ENCODE results near the gene AFF3. TPM values are rescaled to one million over a fixed set of nuclear protein-coding genes. Genes with fewer than 3 reads are reported as not detected.

AFF3 gene
- total RNA-seq, 2 donors from 2014 or later, result 20.8 to 22.8 TPM

DNA sequence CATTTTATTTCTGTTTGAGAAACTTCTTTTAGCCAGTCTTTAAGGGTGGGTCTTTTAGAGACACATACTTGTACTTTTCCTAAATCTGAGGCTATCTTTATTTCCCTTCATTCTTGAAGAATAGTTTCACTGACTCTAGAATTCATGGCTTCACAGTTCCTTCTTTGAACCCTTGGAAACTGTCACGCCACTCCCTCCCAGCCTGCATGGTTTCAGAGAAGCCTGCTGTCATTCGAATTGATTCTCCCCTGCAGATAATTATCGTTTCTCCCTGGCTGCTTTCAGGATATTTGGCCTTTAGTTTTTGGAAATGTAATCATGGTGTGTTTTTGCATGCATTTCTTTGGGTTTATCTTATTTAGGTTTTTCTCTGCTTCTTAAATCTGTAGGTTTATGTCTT is 580.6 kb downstream of the AFF3 start:
- intact Hi-C loops (cut with DNase I), result loop anchor here (5.0 to 10.0 kb wide), 2 partner anchors 163 to 255 kb away; no protein-coding TSS in a partner anchor
- DNase-seq, result no peak
- no peak for ATAC-seq

DNA sequence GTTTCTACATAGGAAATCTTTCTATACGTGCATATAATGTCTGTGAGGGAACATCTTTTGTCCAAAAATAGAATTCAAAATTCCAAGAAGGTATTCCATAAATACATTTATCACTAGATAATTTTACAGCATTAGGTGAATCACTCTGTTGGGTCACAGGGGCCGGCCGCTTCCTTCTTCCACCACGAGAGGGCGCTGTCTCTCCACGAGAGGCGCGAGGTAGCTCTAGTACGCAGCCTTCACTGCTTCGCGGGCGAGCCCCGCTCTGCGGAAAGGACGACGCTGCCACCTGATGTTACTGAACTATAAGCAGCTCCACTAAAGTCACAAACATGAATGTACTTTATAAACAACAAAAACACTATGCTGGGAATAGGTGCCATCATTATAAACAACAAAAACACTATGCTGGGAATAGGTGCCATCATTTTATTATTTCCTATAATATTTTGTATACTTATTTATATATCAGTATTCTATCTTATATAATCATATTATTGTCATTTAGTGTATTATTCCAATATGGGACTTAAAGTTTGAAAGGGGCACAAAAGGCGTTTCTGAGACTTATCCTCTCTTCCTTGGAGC is 583.2 kb downstream of the AFF3 start:
- intact Hi-C loops (cut with DNase I), result loop anchor here in 1 of 2 donors (2.0 to 10.0 kb wide), 3 partner anchors 256 to 703 kb away; no protein-coding TSS in a partner anchor
- peak; percentile 87 for DNase-seq
- ATAC-seq, result peak; percentile 96 to 97

DNA sequence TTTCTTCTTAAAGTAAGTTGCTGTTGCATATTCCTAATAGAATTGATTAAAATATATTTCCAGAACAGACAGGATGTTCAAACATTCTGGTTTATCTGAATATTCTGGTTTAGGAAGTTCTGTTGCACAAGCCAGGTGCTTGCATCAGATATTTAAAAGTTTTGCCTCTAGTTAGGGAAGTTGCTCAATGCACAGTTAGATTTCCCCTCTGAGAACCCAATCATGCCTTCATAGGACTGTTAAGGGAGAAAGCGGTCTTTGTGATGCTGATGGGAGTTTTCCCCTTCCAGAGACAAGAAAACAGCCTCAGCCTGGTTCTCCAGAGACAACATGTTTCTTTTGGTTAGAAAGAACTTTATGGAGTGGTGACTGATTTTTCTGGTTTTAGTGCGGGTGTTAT is 587.0 kb downstream of the AFF3 start:
- intact Hi-C loops (cut with DNase I), result loop anchor here in 1 of 2 donors (5.0 to 10.0 kb wide), 2 partner anchors 259 to 707 kb away; no protein-coding TSS in a partner anchor
- ATAC-seq (no peak), DNase-seq (no peak)

DNA sequence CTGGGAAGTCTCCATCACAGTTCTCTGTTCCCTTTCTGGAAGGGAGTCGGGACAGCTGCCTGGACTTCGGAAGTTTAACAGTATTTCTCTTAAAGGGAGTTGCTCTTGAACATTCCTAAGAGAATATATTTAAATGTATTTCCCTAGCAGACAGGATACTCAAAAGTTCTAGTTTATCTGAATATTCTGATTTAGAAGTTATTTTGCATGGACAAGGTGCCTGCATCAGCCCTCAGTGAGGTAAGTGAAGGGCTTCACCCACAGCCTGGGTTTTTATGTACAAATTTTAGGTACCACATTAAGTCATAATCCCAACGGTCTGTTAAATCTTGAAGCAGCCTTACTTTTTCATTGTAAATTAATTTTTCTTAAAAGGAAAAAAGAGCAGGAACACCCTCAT is 587.5 kb downstream of the AFF3 start:
- ATAC-seq (no peak), DNase-seq (no peak)
- intact Hi-C loops (cut with DNase I), result loop anchor here in 1 of 2 donors (5.0 to 10.0 kb wide), 2 partner anchors 260 to 707 kb away; no protein-coding TSS in a partner anchor

DNA sequence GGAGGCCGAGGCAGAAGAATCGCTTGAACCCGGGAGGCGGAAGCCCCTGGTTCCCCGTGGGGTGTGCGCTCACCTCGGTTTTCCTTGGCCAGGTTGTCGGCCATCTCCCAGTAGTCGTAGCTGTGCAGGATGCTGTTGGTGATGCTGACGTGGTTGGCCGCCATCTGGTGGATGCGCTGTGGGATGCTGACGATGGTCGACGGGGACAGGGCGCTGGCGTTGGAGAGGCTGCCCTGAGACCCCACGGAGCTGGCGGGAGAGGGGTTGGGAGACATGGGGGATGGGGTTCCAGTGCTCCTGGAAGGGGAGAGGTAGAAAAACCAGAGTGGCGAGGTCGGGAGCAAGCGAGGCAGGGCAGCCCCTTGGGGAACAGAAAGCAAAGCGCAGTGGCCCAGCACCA is 588.2 kb downstream of the AFF3 start:
- intact Hi-C loops (cut with DNase I), result loop anchor here in 1 of 2 donors (10.0 kb wide), 1 partner anchor 261 kb away; no protein-coding TSS in a partner anchor
- DNase-seq (no peak), ATAC-seq (no peak)

DNA sequence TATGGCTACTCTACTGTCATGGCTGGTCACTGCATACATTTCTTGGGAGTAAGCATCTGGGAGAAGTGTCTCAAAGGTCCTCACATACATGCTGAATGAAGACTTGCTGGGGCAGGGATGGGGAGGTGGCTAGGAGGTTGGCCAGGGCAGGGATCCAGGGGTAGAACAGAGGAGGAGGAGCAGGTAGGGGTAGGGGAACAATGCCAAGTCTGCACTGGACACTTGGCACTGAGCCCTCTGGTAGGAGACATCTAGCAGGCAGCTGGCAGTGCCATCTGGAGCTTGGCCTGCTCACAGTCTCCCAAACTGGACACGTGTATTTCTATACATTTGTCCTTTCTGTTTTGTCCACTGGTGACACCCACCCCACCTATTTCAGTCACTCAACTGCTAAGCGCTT is 589.9 kb downstream of the AFF3 start:
- ATAC-seq (peak; percentile 77 to 80), DNase-seq (no peak)
- intact Hi-C loops (cut with DNase I), result loop anchor here in 1 of 2 donors (10.0 kb wide), 1 partner anchor 262 kb away; no protein-coding TSS in a partner anchor

DNA sequence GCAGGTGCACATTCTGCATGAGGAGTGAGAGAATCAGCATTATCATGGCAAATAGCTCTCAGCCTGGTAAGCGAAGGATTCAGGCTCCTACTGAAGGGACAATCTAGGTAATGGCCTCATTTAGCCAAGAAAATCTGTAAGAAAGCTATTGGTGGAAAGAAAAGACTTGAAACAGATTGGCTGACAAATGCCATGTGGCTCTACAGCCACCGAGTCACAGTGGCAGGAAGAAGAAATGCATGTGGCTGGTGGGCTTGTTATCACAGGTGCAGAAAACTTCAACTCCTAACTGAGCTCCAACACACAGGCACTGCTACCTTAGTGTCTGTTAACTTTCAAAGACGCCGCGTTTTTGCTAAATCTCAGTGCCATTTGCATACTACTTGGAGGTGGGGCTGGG is 592.0 kb downstream of the AFF3 start:
- ATAC-seq, result no peak
- no peak for DNase-seq
- intact Hi-C loops (cut with DNase I), result loop anchor here in 1 of 2 donors (10.0 kb wide), 1 partner anchor 264 kb away; no protein-coding TSS in a partner anchor

DNA sequence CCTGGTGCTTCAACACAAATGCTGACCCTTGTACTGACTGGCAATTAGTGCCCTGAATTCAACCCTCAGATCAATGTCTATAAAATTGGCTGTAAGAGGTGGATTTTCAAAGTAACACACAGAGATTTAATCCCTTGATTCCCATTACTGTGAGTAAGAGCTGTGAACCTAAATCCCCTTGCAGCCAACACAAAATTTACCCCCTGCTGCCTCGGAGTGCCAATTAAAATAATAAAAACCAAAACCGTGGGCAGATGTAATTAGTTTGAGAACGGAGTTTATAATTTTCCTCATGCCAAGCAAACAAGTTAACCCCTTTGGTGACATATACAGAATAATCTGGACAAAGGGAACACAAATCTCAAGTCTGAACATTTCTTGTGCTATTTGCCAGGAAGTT is 596.8 kb downstream of the AFF3 start:
- no peak for ATAC-seq
- intact Hi-C loops (cut with DNase I), result no loop called here

DNA sequence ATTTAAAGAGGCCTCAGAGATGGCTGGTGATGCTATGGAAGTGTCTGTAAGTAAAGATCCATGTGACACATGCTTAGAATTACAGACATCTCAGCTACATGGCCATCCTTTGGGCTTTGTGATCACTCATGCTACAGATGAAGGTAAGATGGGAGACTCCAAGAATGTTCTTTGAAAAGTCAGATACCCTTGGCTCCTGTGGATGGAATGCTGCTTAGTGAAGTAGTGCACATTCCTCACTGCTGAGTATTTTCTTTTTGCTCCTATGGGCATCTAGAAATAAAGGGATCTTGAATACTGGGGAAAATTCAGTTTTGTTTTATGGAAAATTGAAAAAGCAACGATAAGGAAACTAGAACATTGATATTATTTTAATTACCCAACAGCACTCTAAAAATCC is 597.3 kb downstream of the AFF3 start:
- no peak for DNase-seq
- ATAC-seq, result no peak
- intact Hi-C loops (cut with DNase I), result no loop called here

More for the DNA sequence above, 596.8 kb downstream of the AFF3 start:
- no peak for DNase-seq

DNA sequence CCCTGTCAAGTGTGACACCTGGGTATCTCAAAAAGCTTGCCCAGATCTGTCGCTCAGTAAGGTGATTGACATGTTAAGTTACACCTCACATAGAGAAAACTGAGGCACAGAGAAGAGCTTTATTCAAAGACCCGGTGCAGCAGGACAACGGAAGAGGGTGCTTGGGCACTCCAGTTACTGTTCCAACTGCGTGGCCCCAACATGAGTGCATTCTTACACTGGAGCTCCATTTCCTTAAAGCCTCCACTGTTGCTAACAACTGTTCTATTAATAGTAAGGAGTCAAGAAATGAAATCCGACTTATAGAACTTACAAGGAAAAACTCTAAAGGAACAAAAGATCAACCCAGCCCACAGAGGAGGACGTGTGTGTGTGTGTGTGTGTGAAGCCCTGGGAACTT is 597.8 kb downstream of the AFF3 start:
- no peak for ATAC-seq
- intact Hi-C loops (cut with DNase I), result no loop called here
- DNase-seq, result no peak

DNA sequence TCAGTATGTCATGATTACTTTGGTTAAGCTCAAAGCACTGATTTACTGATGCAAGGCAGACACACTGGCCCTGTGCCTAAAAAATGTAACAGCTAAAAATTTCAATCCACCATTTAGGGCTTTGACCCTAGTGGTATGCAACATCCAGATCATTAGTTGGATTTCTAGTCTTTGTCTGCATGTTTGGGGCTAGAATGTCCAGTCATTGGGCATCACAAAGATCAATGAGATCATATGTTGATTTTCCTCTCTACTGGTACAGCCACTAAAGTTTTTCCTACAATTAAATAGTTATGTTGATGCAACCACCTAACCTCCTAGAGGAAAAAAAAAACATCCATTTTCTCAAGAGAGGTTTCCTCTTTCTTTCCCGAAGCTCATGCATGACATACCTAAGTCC is 599.1 kb downstream of the AFF3 start:
- intact Hi-C loops (cut with DNase I), result no loop called here
- ATAC-seq (no peak), DNase-seq (no peak)

DNA sequence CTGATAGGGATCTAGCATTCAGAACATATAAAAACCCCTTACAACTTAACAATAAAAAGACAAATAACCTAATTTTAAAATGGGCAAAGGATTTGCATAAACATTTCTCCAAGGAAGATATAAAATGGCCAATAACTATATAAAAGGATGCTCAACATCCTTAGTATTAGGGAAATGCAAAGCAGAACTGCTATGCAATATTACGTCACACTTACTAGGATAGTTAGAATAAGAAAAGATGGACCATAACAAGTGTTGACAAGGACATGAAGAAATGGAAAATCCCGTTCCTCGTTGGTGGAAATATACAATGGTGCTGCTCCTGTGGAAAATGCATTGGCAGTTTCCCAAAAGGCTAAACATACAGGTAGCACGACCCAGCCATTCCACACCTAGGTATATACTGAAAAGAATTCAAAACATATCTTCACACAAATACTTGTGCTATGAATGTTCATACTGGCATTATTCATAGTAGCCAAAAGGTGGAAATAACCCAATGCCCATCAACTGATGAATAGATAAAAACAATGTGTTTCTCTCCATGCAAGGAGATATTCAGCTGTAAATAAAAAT is 604.4 kb downstream of the AFF3 start:
- intact Hi-C loops (cut with DNase I), result no loop called here
- DNase-seq (no peak), ATAC-seq (no peak)

DNA sequence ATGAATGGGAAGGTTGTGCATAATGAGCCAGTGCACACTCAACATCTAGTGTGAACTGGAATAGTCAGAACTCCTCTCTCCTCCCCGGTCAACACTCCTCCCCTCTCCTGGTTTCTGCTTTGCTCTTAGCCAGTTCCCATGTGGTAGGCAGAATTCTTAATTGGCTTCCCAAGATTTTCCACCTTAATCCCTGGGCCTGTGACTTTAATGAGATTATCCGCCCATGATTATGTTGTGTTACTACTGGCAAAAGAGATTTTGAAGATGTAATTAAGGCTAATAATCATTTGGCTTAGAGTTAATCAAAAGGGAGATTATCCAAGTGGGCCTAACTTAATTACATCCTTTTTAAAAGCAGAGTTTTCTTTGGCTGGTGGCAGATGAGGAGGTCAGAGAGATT is 618.3 kb downstream of the AFF3 start:
- DNase-seq, result no peak
- intact Hi-C loops (cut with DNase I), result no loop called here
- ATAC-seq, result no peak

DNA sequence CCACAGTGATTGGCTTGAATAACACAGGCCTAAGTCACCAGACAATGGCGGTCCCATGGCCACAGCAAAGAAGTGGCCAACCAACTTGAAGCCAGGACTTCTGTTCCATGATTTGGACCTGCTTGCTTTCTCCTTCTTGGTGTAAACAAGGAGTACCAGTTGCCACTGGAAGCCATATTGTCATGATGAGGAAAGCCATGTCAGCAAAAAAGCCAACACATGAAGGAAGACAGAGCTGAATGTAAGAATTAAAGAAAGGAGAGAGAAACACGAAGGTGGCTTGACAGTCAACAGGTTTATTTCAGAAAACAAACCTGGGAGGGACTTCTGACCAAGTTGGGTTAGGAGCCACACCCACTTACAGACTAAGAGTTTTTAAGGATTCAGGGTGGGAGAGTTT is 620.2 kb downstream of the AFF3 start:
- no peak for ATAC-seq
- DNase-seq, result no peak
- intact Hi-C loops (cut with DNase I), result no loop called here

DNA sequence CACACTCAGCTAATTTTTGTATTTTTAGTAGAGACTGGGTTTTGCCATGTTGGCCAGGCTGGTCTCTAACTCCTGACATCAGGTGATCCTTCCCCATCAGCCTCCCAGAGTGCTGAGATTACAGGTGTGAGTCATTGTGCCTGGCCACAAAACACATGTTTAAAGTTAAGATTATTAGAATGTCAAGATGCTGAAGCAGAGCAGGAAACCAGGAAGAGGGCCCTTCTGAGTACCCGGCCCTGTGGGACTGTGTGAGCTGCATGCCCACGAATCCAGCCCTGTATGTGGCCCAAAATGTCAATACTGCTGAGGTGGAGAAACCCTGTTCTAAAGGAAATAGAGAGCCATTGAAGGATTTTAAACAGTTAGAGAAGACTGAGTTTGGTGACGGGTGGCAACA is 621.6 kb downstream of the AFF3 start:
- intact Hi-C loops (cut with DNase I), result no loop called here
- ATAC-seq (no peak), DNase-seq (no peak)

DNA sequence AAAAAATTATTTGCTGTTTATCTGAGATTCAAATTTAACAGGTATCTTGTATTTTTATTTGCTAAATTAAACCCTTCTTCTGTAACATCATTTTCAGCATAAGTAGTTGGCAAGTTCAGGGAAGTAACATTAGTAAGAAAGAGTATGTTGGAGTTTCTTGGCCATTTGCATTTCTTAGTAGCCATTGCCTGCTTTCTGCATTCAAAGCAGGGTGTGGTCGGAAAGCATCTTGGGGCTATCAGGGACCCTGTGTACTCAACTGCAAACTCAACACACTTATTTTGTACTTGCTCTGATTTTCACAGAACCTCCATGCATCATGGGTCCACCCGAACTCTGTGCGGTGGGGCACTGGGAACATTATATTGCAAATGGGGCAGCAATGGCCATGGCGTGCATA is 622.2 kb downstream of the AFF3 start:
- no peak for DNase-seq
- ATAC-seq, result no peak
- intact Hi-C loops (cut with DNase I), result no loop called here

DNA sequence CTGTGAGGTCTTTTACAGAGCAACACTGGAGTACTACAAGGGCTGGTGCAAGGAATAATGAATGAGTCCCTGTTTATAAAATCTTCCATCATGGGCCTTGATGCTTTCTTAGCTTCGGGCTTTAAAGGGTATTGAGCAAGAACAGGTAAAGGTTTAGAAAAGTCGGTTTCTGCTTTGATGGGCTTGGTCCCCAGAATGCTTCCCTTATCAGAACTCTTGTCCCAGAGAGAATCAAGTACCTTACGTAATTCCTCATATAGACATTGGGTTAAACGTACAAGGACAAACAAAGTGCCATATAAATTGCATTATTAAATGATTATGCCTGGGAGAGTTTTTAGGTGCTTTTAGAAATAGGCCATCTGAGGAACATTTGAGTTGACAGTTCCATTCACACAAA is 628.0 kb downstream of the AFF3 start:
- ATAC-seq, result no peak
- no peak for DNase-seq
- intact Hi-C loops (cut with DNase I), result no loop called here

DNA sequence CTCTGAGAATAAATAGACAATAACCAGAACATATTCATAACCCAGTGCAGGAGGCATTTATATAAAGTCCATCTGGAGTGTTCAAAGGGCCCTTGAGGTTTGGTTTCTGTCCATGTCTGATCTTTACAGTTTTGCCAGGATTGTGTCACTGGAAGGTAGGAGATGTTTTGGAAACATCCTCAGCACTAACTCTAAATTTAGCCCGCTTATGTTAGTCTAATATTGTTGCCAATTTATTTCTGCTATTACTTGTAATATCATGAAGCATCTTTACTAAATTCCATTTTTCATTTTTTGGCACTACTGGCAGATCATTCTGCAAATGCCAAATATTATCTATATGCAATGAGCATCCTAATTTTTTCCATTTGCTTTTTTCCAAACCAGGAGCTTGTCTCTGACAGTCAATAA is 630.2 kb downstream of the AFF3 start:
- intact Hi-C loops (cut with DNase I), result no loop called here
- DNase-seq (no peak), ATAC-seq (peak; percentile 67 to 72)

DNA sequence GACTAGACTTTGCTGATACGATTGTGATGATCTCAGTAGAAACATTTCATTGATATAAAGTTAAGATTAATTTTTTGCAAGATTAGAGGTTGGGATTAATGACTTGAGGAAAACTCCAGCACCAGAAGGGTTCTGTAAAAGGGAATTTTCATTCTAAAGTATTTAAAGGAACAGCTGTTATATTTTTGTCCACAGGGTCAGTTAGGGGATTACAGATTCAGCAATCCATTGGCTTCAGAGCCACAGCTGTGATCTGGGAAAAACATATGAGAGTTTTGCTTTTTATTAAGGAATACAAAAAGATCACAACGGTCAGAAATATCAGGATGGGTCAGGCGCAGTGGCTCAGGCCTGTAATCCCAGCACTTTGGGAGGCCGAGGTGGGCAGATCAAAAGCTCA is 633.0 kb downstream of the AFF3 start:
- DNase-seq (no peak), ATAC-seq (no peak)
- intact Hi-C loops (cut with DNase I), result no loop called here

DNA sequence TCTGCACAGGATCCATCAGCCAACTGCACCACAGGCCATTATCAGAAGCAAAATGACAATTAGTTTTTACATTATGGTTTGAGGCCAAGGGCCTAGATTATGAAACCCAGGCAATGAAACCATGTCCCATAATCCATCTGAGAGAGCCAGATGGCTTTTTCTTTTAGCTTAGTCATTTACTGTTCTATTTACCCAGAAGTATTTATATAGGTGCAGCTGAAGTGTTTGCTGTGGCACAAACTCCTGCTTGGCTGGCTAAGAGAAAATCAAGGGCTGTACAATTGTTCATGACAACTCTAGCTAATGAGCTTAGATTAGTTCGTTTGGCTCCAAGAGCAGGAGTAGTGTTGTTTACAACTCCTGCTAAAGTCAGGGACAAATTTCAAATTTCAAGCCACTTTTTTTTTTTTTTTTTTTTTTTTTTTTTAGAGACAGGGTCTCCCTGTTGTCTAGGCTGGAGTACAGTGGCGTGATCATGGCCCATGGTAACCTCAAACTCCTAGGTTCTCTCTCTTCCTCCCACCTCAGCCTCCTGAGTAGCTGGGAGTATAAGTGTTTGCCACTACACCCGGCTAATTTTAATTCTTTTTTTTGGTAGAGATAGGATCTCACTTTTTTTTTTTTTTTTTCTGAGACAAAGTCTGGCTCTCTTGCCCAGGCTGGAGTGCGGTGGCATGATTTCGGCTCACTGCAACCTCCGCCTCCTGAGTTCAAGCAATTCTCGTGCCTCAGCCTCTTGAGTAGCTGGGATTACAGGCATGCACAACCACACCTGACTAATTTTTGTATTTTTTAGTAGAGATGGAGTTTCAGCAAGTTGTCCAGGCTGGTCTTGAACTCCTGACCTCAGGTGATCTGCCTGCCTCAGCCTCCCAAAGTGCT is 634.2 kb downstream of the AFF3 start:
- DNase-seq (no peak), ATAC-seq (peak in 1 of 2 donors; percentile 60)
- intact Hi-C loops (cut with DNase I), result no loop called here
